ENCODE data around the gene RANGRF.
A peak's percentile ranks its signal among the peaks of the same experiment; 100 is the strongest.
"Not testable (repeated sequence)": the region's sequence is repeated elsewhere in the genome, so short reads cannot be mapped to it uniquely, and the experiment has no call there.

The RANGRF gene, protein sequence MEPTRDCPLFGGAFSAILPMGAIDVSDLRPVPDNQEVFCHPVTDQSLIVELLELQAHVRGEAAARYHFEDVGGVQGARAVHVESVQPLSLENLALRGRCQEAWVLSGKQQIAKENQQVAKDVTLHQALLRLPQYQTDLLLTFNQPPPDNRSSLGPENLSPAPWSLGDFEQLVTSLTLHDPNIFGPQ

DNA sequence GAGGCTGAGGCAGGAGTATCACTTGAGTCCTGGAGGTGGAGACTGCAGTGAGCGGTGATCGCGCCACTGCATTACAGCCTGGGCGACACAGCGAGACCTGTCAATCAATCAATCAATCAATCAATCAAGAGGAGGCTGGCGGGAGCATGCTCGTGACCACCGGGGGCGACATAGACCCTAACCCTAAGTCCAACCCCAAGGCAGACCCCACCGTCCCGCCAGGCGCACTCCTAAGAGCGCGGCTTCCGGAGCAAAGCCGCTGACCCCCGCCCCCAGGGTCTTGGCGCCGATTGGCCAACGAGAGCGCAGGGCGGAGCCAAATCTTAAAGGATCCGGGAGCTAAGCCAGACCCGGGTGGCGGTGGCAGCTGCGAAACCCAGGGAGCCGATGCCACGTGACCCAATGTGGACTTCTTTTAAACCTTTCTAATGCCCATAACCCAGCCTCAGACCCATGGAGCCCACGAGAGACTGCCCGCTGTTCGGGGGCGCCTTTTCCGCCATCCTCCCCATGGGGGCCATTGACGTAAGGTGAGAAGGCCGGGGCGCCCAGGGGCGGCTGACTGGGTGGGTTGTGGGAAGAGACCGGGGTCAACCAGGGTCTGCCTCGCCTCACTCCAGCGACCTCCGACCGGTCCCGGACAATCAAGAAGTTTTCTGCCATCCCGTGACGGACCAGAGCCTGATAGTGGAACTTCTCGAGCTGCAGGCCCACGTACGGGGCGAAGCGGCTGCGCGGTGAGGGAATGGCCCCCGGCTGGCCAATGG lies at the start of gene RANGRF:
TSS of gene RANGRF (plus strand) at position 335 of the 767 bp plus-strand sequence. CDS start at position 454, 119 bp downstream.
- H3K4me3 ChIP-seq (ENCODE audit: low read length), result peak within 1 kb of the TSS; percentile 73
- no peak for TF ChIP-seq ZNF274 (IDR thresholded peaks at IDR 0.05; ENCODE audit: low read depth, low read length)

DNA sequence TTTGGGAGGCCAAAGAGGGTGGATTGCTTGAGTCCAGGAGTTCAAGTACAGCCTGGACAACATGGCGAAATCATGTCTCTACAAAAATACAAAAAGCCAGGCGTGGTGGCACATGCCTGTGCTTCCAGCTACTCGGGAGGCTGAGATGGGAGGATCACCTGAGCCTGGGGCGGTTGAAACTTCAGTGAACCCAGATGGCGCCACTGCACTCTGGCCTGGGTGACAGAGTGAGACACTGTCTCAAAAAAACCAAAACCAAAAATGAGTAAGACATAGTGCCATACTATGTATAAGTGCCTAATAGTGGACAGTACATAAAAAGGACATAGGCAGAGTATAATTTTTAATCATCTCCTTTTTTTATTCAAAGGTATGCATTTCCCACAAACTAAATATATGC lies 44.6 kb upstream of the RANGRF start:
- no peak overlapping the region for H3K4me3 ChIP-seq (ENCODE audit: low read length)
- TF ChIP-seq ZNF274 (IDR thresholded peaks at IDR 0.05; ENCODE audit: low read depth, low read length), result no peak

DNA sequence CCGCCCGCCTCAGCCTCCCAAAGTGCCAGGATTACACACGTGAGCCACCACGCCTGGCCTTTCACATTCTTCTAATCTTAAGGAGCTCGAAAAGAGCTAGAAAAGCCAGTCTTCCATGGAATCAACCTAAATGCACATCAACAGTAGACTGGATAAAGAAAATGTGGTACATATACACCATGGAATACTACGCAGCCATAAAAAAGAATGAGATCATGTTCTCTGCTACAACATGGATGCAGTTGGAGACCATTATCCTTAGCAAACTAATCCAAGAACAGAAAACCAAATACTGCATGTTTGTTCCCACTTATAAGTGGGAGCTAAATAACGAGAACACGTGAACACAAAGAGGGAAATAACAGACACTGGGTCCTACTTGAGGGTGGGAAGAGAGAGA lies 43.7 kb upstream of the RANGRF start:
- no peak for TF ChIP-seq ZNF274 (IDR thresholded peaks at IDR 0.05; ENCODE audit: low read depth, low read length)

DNA sequence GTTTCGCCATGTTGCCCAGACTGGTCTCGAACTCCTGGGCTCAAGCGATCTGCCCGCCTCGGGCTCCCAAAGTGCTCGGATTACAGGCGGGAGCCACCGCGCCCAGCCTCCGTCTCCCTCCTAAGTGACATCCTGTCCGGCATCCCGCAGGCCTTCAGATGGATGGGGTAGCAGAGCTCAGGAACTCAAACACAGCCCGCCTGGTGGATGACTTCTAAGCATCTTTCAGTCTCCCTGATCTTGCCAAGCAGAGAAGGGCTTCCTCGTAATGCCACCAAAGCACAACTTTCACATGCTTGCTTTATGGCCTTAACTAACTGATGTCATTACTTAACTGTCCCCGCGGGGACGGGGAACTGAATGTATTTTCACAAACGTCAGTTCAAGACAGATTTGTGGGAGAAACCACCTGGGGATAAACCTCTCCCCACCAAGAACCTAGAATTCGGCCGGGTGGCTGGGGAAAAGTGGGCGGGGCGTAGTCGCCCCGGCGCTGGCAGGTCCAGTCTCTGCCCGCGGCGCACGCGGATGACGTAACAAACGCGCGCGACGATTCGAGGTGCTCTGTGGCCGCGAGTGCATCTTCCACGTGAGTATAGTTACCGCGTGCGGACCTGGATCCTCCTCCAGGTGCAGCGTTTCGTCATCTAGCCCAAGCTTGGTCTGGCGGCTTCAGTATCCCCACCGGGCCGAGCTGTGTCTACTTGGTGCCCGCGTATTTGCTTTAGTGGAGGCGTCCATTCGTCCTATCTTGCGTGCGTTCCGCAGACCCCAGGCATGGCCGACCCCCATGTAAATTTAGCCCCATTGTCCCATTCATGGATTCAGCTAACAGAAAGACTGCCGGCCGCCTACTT lies 39.5 kb upstream of the RANGRF start, which contains the start of gene PFAS:
TSS of gene PFAS (plus strand) at position 539 of the 857 bp plus-strand sequence. CDS start 4,649 bp downstream, outside the sequence.
- peak within 1 kb of the TSS; percentile 86 for H3K4me3 ChIP-seq (ENCODE audit: low read length)
- TF ChIP-seq ZNF274 (IDR thresholded peaks at IDR 0.05; ENCODE audit: low read depth, low read length), result no peak

More for the DNA sequence above, 43.7 kb upstream of the RANGRF start:
- no peak overlapping the region for H3K4me3 ChIP-seq (ENCODE audit: low read length)

DNA sequence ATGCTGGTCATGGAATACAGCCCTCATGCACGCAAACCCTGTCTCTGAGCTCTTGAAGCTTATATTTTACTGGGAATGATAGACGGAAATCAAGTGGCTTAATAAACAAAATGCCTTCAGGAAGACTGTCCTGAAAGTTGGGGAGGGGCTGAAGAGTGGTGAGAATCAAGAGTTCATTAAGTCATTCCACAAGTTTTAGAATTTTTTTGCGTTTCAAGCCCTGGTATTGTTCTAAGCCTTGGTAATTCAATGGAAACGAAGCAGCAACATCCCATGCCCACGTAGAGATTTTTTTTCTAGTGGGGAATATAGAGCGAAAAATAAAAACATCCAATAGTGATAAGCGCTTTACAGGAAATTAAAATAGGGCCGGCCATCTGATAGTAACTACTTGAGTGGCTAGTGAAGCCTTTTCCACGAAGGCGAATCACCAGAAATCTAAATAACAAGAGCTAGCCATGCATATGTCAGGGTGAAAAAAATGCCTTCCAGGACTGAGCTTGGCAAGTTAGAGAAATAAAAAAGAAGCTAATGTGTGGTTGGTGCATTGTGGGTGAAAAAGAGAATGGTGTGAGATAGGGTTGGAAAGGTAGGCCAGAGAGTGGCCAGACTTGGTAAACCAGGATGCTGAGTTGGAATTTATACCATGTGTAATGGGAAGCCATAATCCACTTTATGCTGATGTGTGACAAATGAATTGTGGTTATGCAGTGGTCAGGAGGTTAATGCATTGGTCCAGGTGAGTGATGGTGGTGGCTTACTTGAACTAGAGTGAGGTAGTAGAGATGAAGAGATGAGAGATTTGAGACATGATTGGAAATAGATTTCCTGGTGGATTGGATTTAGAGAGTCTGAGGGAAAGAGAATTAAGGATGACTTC lies 38.6 kb upstream of the RANGRF start:
- peak overlapping the region; percentile 86 for H3K4me3 ChIP-seq (ENCODE audit: low read length)
- TF ChIP-seq ZNF274 (IDR thresholded peaks at IDR 0.05; ENCODE audit: low read depth, low read length), result no peak

DNA sequence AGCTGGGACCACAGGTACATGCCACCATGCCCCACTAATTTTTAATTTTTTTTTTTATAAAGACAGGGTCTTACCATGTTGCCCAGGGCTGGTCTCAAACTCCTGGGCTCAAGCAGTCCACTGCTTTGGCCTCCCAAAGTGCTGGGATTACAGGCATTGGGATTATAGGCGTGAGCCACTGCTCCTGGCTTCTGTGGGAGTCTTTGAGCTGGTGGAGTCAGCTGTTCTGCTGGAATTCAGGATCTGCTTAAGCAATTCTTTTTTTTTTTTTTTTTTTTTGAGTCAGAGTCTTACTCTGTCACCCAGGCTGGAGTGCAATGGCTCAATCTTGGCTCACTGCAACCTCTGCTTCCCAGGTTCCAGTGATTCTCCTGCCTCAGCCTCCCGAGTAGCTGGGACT lies 37.1 kb upstream of the RANGRF start:
- H3K4me3 ChIP-seq (ENCODE audit: low read length), result not testable (repeated sequence)

DNA sequence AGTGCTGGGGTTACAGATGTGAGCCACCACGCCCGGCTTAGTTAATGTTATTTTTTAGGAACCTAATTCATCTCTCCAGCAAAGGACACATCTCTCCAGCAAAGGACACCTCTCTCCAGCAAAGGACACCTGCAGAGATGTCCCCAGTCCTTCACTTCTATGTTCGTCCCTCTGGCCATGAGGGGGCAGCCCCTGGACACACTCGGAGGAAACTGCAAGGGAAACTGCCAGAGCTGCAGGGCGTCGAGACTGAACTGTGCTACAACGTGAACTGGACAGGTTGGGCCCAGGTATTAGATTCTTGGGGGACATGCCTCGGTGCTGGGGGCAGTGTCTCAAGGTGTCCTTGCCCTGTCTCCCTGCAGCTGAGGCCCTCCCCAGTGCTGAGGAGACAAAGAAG lies 34.7 kb upstream of the RANGRF start:
- no peak for TF ChIP-seq ZNF274 (IDR thresholded peaks at IDR 0.05; ENCODE audit: low read depth, low read length)
- no peak overlapping the region for H3K4me3 ChIP-seq (ENCODE audit: low read length)

DNA sequence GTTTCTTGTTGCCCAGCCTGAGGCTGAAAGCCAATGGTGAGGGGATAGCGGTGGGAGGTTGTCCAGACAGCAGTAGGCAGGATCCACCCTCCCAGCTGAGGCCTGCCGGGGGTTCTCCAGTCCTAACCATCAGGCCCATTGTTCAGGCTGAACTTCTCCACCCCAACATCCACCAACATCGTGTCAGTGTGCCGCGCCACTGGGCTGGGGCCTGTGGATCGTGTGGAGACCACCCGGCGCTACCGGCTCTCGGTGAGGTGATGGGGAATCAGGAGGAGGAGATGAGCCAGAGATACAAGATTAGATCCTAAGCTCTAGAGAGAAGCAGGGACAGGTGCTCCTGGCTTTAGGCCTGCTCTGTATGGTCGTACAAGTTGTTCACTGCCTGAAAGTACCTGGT lies 33.6 kb upstream of the RANGRF start:
- no peak overlapping the region for H3K4me3 ChIP-seq (ENCODE audit: low read length)
- no peak for TF ChIP-seq ZNF274 (IDR thresholded peaks at IDR 0.05; ENCODE audit: low read depth, low read length)

DNA sequence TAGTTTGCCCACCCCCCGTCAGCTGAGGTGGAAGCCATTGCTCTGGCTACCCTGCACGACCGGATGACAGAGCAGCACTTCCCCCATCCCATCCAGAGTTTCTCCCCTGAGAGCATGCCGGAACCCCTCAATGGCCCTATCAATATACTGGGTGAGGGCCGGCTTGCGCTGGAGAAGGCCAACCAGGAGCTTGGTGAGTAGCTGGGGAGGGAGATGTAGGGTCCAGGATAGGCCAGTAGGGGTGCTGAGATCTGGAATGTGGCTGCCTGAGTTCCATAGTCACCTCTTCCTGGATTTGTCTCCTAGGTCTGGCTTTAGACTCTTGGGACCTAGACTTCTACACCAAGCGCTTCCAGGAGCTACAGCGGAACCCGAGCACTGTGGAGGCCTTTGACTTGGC lies 33.0 kb upstream of the RANGRF start:
- no peak for TF ChIP-seq ZNF274 (IDR thresholded peaks at IDR 0.05; ENCODE audit: low read depth, low read length)
- H3K4me3 ChIP-seq (ENCODE audit: low read length), result no peak overlapping the region

DNA sequence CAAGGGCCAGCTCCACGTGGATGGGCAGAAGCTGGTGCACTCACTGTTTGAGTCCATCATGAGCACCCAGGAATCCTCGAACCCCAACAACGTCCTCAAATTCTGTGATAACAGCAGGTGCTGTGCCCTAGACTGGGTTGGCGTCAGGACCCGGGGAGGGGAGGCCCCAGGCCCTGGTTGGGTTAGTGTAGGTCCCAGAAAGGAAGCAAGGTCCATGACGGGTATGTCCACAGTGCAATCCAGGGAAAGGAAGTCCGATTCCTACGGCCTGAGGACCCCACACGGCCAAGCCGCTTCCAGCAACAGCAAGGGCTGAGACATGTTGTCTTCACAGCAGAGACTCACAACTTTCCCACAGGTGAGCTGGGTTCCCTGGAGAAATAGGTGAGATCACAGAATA lies 32.2 kb upstream of the RANGRF start:
- no peak overlapping the region for H3K4me3 ChIP-seq (ENCODE audit: low read length)
- TF ChIP-seq ZNF274 (IDR thresholded peaks at IDR 0.05; ENCODE audit: low read depth, low read length), result no peak

DNA sequence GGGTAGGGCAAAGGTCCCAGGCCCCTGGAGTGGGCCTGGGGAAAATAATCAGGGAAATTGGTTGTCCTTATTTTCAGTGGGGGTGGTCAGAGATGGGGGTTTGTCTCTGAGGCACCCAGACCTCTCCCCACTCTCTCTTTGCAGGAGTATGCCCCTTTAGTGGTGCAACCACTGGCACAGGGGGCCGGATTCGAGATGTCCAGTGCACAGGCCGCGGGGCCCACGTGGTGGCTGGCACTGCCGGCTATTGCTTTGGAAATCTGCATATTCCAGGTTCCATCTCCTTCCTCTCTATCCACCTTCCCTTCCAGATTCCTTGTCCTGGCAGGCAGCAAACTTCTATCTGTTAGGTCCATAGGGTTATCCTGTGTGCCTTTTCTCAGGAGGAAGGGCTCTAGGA lies 31.8 kb upstream of the RANGRF start:
- no peak for TF ChIP-seq ZNF274 (IDR thresholded peaks at IDR 0.05; ENCODE audit: low read depth, low read length)
- H3K4me3 ChIP-seq (ENCODE audit: low read length), result no peak overlapping the region

DNA sequence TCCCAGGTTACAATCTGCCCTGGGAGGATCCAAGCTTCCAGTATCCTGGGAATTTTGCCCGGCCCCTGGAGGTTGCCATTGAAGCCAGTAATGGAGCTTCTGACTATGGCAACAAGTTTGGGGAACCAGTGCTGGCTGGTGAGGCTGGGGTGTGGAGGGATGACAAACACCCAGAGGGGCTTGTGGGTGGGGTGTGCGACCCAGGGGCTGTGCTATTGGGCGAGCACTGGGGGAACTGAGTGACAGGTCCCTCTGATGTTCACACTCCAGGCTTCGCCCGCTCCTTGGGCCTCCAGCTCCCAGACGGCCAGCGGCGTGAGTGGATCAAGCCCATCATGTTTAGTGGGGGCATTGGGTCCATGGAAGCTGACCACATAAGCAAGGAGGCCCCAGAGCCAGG lies 30.7 kb upstream of the RANGRF start:
- H3K4me3 ChIP-seq (ENCODE audit: low read length), result no peak overlapping the region

DNA sequence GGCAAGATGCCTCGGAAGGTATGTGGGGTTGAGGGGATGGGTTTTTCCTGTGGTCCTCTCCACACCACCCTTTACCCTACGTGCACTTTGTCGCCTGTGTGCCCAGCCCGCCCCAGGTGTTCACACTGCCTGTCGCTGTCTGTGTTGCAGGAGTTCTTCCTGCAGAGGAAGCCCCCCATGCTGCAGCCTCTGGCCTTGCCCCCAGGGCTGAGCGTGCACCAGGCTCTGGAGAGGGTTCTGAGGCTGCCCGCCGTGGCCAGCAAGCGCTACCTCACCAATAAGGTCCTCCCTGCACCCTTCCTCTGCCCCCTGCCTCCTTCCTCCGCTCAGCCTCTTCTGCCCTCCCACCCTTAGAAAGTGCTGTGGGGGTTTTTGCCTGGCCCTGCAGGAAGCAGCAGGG lies 24.1 kb upstream of the RANGRF start:
- H3K4me3 ChIP-seq (ENCODE audit: low read length), result no peak overlapping the region
- no peak for TF ChIP-seq ZNF274 (IDR thresholded peaks at IDR 0.05; ENCODE audit: low read depth, low read length)

More for the DNA sequence above, 30.7 kb upstream of the RANGRF start:
- TF ChIP-seq ZNF274 (IDR thresholded peaks at IDR 0.05; ENCODE audit: low read depth, low read length), result no peak

All from GM08714 (cell line).